K562 (cell line): ENCODE results near the gene EEF1AKMT1. TPM values are rescaled to one million over a fixed set of nuclear protein-coding genes. Genes with fewer than 3 reads are reported as not detected.

ENCODE experiments used
- ATF7 ChIP-seq: fragments of 450-650 bp; IDR thresholded peaks from 2 replicates; pipeline ENCODE4 v1.7.1; 2014; ENCODE audit warnings: mild to moderate bottlenecking, moderate library complexity
- CREM ChIP-seq: IDR thresholded peaks from 2 replicates; pipeline ENCODE4 v1.6.1; 2014; ENCODE audit warnings: antibody characterized with exemption, low read depth
- CSDE1 ChIP-seq, 2 experiments: fragments of 450-650 bp; IDR thresholded peaks; 2 replicates each; pipeline ENCODE4 v1.6.1; 2016; ENCODE audit warnings: mild to moderate bottlenecking in 1 of 2
- DMBX1 ChIP-seq: fragments of 250-450 bp; sonication (Bioruptor Pico); IDR thresholded peaks from 2 replicates; pipeline ENCODE4 v1.8.0; 2022; ENCODE audit warnings: inconsistent platforms, mild to moderate bottlenecking, moderate library complexity, borderline replicate concordance
- EGR1 ChIP-seq: fragments of 450-650 bp; conservative IDR thresholded peaks from 2 replicates; pipeline ENCODE4 v1.6.1; 2017; ENCODE audit warnings: mild to moderate bottlenecking
- FOXK1 ChIP-seq: sonication (generic); formaldehyde crosslinking; IDR thresholded peaks from 2 replicates; pipeline ENCODE4 v1.8.0; 2022; ENCODE audit warnings: missing genetic modification reagents, mild to moderate bottlenecking, borderline replicate concordance
- GATAD2B ChIP-seq: fragments of 450-650 bp; IDR thresholded peaks from 2 replicates; pipeline ENCODE4 v1.6.1; 2017; ENCODE audit warnings: mild to moderate bottlenecking, borderline replicate concordance
- HIVEP1 ChIP-seq: fragments of 250-450 bp; sonication (Bioruptor Pico); IDR thresholded peaks from 2 replicates; pipeline ENCODE4 v1.4.0; 2020; ENCODE audit warnings: mild to moderate bottlenecking
- HLTF ChIP-seq: fragments of 450-650 bp; IDR thresholded peaks from 2 replicates; pipeline ENCODE4 v1.6.1; 2016
- KDM1A ChIP-seq, 2 experiments: fragments of 450-650 bp; IDR thresholded peaks; 2 replicates each; pipeline ENCODE4 v1.6.1; 2016; ENCODE audit warnings: mild to moderate bottlenecking in 2 of 2
- KDM4B ChIP-seq, 2 experiments: fragments of 450-650 bp in 1 of 2; sonication (generic) in 1 of 2; IDR thresholded peaks; 2 replicates each; pipeline ENCODE4 v1.6.1; 2016 to 2017; ENCODE audit warnings: borderline replicate concordance in 2 of 2, antibody characterized with exemption in 1 of 2, low read depth in 1 of 2, mild to moderate bottlenecking in 1 of 2
- NFIC ChIP-seq: fragments of 450-650 bp; IDR thresholded peaks from 2 replicates; pipeline ENCODE4 v1.6.1; 2017; ENCODE audit warnings: mild to moderate bottlenecking, inconsistent platforms
- NR2F6 ChIP-seq: fragments of 450-650 bp; formaldehyde crosslinking; IDR thresholded peaks from 2 replicates; pipeline ENCODE4 v1.4.0; 2020; ENCODE audit warnings: mild to moderate bottlenecking
- PHTF2 ChIP-seq: fragments of 250-450 bp; sonication (Bioruptor Pico); IDR thresholded peaks from 2 replicates; pipeline ENCODE4 v1.5.0; 2021; ENCODE audit warnings: mild to moderate bottlenecking
- POU5F1 ChIP-seq: fragments of 150-350 bp; IDR thresholded peaks from 2 replicates; pipeline ENCODE4 v1.6.1; 2014; ENCODE audit warnings: borderline replicate concordance, low read length, low read depth, mild to moderate bottlenecking; ENCODE audit not compliant: partially characterized antibody
- PRPF4 ChIP-seq: fragments of 200-400 bp; formaldehyde crosslinking; IDR thresholded peaks from one replicate; pipeline ENCODE4 v1.6.1; 2017; ENCODE audit warnings: low read length, low read depth, mild to moderate bottlenecking; ENCODE audit not compliant: insufficient read depth, poor library complexity, severe bottlenecking
- RB1 ChIP-seq: fragments of 450-650 bp; IDR thresholded peaks from 2 replicates; pipeline ENCODE4 v1.6.1; 2017; ENCODE audit warnings: low read depth, mild to moderate bottlenecking
- RBBP5 ChIP-seq: fragments of 200-600 bp; sonication (generic); IDR thresholded peaks from 2 replicates; pipeline ENCODE4 v1.6.1; 2012; ENCODE audit warnings: borderline replicate concordance, mild to moderate bottlenecking, low read length, control low read depth, inconsistent platforms; ENCODE audit not compliant: insufficient read depth, poor library complexity, severe bottlenecking
- SIN3A ChIP-seq, 2 experiments: fragments of 150-350 bp in 1 of 2; IDR thresholded peaks; 2 replicates each; pipeline ENCODE4 v1.6.1; 2011 to 2016; ENCODE audit warnings: borderline replicate concordance in 2 of 2, low read depth in 2 of 2, low read length in 2 of 2, mild to moderate bottlenecking in 2 of 2, moderate library complexity in 2 of 2; ENCODE audit not compliant: control insufficient read depth in 1 of 2
- TAF1 ChIP-seq: IDR thresholded peaks from 2 replicates; pipeline ENCODE4 v1.6.1; 2011; ENCODE audit warnings: mild to moderate bottlenecking, low read length, moderate library complexity; ENCODE audit not compliant: insufficient read depth, control insufficient read depth, severe bottlenecking; ENCODE audit errors: extremely low read depth
- TSC22D4 ChIP-seq: fragments of 450-650 bp; IDR thresholded peaks from 2 replicates; pipeline ENCODE4 v1.6.1; 2016; ENCODE audit warnings: missing genetic modification characterization, missing biosample characterization, control low read depth
- U2AF1 ChIP-seq: fragments of 200-400 bp; formaldehyde crosslinking; optimal IDR thresholded peaks from 2 replicates; pipeline ENCODE3; 2017; ENCODE audit warnings: mild to moderate bottlenecking, low read depth, low read length, moderate library complexity
- ZFP1 ChIP-seq: fragments of 450-650 bp; formaldehyde crosslinking; IDR thresholded peaks from 2 replicates; pipeline ENCODE4 v1.4.0; 2020; ENCODE audit warnings: mild to moderate bottlenecking, mixed read lengths
- ZNF175 ChIP-seq: fragments of 200-800 bp; sonication (Bioruptor generic); IDR thresholded peaks from 2 replicates; pipeline ENCODE4 v1.6.1; 2016; ENCODE audit warnings: low read depth, mild to moderate bottlenecking, missing genetic modification characterization, missing compliant biosample characterization
- ZNF316 ChIP-seq: fragments of 450-650 bp; IDR thresholded peaks from 2 replicates; pipeline ENCODE4 v1.6.1; 2016
- ZNF408 ChIP-seq: fragments of 250-450 bp; sonication (Bioruptor Pico); IDR thresholded peaks from 2 replicates; pipeline ENCODE4 v1.4.0; 2020; ENCODE audit warnings: low read depth, mild to moderate bottlenecking, moderate library complexity
- ZNF436 ChIP-seq: fragments of 250-450, 450-650 bp; sonication (Bioruptor Pico); formaldehyde crosslinking; IDR thresholded peaks from 2 replicates; pipeline ENCODE4 v1.7.0; 2020; ENCODE audit warnings: mild to moderate bottlenecking
- ZNF561 ChIP-seq: fragments of 450-650 bp; formaldehyde crosslinking; conservative IDR thresholded peaks from 2 replicates; pipeline ENCODE4 v1.4.0; 2020; ENCODE audit warnings: mild to moderate bottlenecking, moderate library complexity
- ZSCAN29 ChIP-seq: fragments of 450-650 bp; IDR thresholded peaks from 2 replicates; pipeline ENCODE4 v1.6.1; 2017
- polyA plus RNA-seq, 8 experiments: library from polyadenylated mRNA; depleted of rRNA in 4 of 8; stranded (reverse) in 5 of 8; unstranded in 3 of 8; fragments of >200 nt; fragmentation: Nextera tagmentation in 2 of 8; fragmentation: Illumina TruSeq in 1 of 8; extraction: Ambion mirVana in 2 of 8; extraction: Trizol in 1 of 8; gene quantifications; 2 replicates each; pipeline versions ENCODE4 v1.2.1 to v1.2.3, GENCODE V29; 2011 to 2014; ENCODE audit warnings: inconsistent platforms in 1 of 8, missing spikeins in 1 of 8
- total RNA-seq, 7 experiments: library from RNA; depleted of rRNA in 6 of 7; stranded (reverse); fragments of >200 nt in 6 of 7; fragmentation: Illumina TruSeq in 2 of 7; extraction: Trizol in 2 of 7; gene quantifications; 2 replicates each; pipeline versions ENCODE4 v1.2.1 to v1.2.3, GENCODE V29; 2011 to 2021; ENCODE audit warnings: low replicate concordance in 1 of 7
- TF ChIP-seq, protein P1 (sequence below): fragments of 250-450 bp; sonication (Bioruptor Pico); IDR thresholded peaks from 2 replicates; pipeline ENCODE4 v1.5.0; 2020; ENCODE audit warnings: mild to moderate bottlenecking

The EEF1AKMT1 gene
- total and polyA plus RNA-seq, 9 of the 15 experiments (the other 6 are each of a cell fraction or from before 2014, with no cell fraction given) = 5.3 to 36.3 (median 7.9) TPM

DNA sequence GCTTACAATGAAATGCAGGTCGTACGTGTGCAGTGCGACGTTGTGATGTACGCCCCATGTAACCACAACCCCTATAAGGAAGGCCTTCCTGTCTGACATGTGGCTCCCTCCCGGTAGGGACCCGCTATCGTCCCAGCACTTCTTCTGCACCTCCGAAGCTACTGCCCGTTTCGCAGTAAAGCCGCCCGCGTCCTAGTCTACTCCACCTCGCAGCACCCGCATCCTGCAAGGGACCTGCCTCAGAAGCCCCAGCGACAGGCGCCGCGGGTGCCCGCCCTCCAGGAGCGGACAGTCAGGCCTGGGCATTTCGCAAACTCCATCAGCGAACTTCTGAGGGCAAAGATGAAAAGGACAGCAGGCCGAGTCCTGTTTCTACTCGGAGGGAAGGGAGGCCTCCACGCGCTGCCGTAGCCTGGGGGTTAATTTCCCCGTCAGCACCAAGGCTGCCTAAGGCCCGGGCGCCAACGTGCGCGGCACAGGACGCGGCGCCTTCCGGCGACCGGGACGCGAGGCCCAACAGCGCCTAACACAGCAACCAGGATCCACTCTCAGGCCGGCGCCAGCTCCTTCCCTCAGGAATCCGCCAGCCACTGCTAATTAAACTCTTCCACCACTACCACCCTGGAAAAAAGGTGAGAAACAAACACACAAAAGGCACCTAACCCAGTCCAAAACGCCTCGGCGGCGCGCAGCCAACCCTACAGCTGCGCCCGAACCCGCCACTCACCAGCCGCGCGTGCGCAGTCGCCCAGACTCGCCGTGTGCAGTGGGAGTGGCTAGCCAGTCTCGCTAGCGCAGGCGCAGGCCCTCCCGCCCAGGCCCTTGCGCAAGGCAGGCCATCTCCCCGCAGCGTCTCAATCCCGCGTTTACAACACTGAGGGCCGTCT is at the start of gene EEF1AKMT1 (continued):
- TF ChIP-seq KDM4B (IDR thresholded peaks at IDR 0.05; ENCODE audit: borderline replicate concordance in 2 of 2, low read depth in 1 of 2) (peak in 1 of 2 experiments; percentile 51; a peak in 1 of 4 replicates), CSDE1 (IDR thresholded peaks at IDR 0.05) (no peak), ZNF561 (CRISPR knock-in tag) (no peak), HLTF (no peak), ZFP1 (CRISPR knock-in tag) (no peak), ATF7 (peak; percentile 35; the same call in 1 of the 2 replicates), PRPF4 (no peak), NFIC (peak; percentile 63), RBBP5 (peak; percentile 79), CREM (peak; percentile 48), POU5F1 (no peak), U2AF1 (no peak), DMBX1 (no peak), ZNF316 (0 out of 2 replicates have a peak, but pooled peaks have one; percentile 20), ZNF436 (no peak), RB1 (peak; percentile 24; the same call in 1 of the 2 replicates), FOXK1 (0 out of 2 replicates have a peak, but pooled peaks have one; percentile 39), SIN3A (IDR thresholded peaks at IDR 0.05; ENCODE audit: borderline replicate concordance in 2 of 2, control insufficient read depth in 1 of 2, low read depth in 2 of 2, low read length in 2 of 2) (peak in 1 of 2 experiments; percentile 42; a peak in 1 of 4 replicates), TSC22D4 (no peak), ZNF408 (CRISPR knock-in tag) (no peak), NR2F6 (CRISPR knock-in tag) (no peak), PHTF2 (no peak), EGR1 (no peak), HIVEP1 (CRISPR knock-in tag) (no peak), ZSCAN29 (no peak), GATAD2B (no peak), ZNF175 (CRISPR knock-in tag) (no peak), TAF1 (peak; percentile 41), KDM1A (IDR thresholded peaks at IDR 0.05) (peak in 1 of 2 experiments; percentile 44; a peak in 1 of 4 replicates)
- TF ChIP-seq, protein P1, sequence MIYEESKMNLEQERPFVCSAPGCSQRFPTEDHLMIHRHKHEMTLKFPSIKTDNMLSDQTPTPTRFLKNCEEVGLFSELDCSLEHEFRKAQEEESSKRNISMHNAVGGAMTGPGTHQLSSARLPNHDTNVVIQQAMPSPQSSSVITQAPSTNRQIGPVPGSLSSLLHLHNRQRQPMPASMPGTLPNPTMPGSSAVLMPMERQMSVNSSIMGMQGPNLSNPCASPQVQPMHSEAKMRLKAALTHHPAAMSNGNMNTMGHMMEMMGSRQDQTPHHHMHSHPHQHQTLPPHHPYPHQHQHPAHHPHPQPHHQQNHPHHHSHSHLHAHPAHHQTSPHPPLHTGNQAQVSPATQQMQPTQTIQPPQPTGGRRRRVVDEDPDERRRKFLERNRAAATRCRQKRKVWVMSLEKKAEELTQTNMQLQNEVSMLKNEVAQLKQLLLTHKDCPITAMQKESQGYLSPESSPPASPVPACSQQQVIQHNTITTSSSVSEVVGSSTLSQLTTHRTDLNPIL (CRISPR knock-in tag) = no peak
